NCI-H2196 (cell line): ENCODE measurements around the gene DDX28.
A peak's percentile ranks its signal among the peaks of the same experiment; 100 is the strongest.
"Not testable (repeated sequence)": the region's sequence is repeated elsewhere in the genome, so short reads cannot be mapped to it uniquely, and the experiment has no call there.

Experiments
- DNase-seq: peaks from one replicate; lab custom pipeline; 2025; ENCODE audit not compliant: unreplicated experiment; lab: John Stamatoyannopoulos, UW

The DDX28 gene

DNA sequence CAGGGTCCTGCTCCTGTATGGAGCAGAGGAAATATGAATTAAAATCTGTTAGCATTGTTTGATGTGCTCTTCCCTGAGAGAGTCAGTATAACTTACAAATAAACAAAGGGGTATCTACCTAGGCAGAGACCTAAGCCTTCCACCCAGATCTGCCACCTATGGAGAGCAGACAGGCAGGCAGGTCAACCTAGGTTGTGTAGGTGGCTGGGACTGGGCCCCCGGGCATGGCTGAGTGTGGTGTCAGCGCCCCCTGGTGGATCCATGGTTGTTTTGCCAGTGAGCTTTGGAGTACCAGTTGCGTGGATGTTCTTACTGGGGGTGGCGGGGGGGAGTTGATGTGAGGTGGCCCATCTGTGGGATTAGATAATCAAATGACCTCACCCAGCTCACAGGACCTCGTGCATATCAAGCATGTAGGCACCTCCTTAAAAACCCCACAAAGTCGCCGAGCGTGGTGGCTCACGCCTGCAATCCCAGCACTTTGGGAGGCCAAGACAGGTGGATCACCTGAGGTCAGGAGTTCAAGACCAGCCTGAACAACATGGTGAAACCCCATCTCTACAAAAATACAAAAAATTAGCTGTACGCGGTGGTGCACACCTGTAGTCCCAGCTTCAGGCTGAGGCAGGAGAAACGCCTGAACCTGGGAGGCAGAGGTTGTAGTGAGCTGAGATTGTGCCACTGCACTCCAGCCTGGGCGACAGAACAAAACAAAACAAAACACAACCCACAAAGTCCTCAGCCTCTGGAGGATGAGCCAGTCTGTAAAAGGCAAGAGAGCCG lies 17.7 kb upstream of the DDX28 start:
- DNase-seq, result peak; percentile 30

DNA sequence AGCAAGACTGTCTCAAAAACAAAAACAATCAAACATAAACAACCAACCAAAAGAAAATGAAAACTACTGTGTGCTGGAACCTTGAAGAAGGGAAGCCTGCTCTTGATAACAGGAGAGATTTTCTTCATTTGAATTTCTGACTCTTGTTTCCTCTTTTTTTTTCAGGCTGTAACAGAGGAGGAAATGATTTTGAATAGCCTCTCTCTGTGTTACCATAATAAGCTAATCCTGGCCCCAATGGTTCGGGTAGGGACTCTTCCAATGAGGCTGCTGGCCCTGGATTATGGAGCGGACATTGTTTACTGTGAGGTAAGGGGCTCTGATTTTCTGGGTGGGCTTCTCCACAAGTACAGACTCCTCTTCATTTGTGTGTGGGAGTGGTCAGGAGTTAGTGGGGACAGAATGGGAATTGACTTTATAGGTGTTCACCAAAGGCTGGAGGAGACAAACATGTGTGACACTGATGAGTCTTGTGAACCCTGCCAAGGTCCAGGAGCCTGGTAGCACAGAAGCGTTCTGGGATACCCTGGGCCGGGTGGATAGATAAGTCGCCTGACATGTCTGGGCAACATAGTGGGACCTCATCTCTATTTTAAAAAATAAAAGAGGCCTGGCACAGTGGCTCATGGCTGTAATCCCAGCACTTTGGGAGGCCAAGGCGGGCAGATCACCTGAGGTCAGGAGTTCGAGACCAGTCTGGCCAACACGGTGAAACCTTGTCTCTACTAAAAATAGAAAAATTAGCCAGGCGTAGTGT lies 15.0 kb upstream of the DDX28 start:
- DNase-seq, result no peak

DNA sequence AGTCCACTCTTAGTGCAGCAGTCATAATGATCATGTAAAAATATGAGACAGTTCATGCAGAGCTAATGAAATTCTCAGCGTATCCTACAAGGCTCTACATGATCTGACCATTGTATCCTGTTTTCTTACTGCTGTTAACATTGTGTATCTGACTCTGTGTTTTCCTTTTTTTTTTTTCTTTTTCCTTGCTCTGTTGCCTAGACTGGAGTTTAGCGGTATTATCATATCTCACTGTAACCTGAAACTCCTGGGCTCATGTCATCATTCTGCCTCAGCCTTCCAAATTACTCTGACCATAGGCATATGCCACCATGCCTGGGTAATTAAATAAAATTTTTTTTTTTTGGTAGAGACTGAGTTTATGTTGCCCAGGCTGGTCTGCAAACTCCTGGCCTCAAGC lies 12.2 kb upstream of the DDX28 start:
- DNase-seq, result no peak

DNA sequence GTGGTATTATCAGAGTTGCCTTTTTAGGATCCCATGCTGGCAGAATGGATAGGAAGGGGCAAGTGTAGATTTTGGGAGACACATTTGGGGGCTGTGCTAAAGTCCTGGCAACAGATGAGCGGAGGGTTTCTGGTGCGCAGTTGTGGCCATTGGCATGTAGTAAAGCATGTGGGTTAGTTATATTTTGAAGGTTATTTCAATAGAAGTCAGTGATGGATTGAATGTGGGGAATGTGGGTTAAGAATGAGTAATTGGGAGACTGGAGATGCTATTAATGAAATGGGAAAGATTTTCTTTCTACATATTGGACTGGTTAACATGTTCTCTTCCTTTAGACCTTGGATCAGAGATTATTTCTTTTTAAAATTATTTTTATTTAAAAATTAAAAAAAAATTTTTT lies 10.1 kb upstream of the DDX28 start:
- no peak for DNase-seq

DNA sequence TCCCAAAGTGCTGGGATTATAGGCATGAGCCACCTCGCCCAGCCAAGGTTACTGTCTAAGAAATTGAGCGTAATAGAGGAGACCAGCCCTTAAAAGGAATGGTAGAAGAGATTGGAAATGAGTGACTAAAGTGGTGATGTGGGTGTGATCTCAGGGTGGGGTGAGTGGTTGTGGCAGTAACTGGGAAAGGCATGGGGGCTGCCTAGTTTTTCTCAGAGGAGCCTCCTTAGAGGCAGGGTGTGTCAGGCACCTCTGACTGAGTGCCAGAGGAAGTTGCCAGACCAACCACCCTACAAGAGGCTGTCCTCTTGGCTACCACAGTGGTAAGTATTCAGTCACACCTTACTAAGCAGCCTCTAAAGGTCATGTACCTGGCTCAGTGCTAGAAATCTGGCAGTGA lies 8.9 kb upstream of the DDX28 start:
- no peak for DNase-seq

DNA sequence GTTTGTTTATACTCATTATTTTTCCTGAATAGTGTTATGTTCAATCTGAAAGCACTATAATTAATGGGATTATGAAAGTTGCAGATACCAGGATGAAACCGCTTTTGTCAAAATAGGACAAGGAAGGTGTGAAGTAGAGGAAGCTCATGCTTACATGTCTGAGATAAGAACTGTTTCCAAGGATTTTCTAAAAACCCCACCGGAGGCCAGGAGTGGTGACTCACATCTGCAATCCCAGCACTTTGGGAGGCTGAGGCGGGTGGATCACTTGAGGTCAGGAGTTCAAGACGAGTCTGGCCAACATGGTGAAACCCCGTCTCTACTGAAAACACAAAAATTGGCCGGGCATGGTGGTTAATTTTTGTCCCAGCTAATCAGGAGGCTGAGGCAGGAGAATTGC lies 7.1 kb upstream of the DDX28 start:
- not testable (repeated sequence) for DNase-seq

DNA sequence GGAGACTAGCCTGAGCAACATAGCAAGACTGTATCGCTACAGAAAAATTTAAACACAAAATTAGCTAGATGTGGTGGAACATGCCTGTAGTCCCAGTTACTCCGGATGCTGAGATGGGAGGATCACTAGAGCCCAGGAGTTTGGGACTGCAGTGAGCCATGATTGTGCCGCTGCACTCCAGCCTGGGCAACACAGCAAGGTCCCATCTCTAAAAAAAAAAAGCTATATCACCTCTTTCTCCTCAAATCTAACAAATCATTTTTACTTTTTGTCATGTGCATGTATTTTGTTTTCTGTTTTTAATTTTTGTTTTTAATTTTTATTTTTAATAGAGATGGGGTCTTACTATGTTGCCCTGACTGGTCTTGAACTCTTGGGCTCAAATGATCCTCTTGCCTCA lies 6.0 kb upstream of the DDX28 start:
- no peak for DNase-seq

DNA sequence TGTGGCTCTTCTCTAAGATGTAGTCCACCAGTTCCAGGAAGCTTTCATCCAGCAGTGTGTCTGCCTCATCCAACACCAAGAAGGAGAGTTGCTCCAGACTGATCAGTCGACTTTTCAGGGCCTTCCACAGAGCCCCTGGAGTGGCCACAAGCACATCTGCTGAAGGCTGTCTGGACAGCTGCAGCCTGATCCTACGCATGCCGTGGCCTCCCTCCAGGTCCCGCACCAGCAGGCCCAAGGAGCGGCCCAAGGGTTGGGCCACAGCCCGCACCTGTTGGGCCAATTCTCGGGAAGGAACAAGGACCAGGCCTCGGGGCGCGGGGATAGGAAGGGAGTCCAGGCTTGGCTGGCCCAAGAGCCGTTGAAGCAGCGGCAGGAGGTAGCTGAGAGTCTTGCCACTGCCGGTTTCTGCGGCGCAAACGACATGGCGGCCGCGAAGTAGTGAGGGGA lies 729 bp downstream of the DDX28 start:
- no peak for DNase-seq

DNA sequence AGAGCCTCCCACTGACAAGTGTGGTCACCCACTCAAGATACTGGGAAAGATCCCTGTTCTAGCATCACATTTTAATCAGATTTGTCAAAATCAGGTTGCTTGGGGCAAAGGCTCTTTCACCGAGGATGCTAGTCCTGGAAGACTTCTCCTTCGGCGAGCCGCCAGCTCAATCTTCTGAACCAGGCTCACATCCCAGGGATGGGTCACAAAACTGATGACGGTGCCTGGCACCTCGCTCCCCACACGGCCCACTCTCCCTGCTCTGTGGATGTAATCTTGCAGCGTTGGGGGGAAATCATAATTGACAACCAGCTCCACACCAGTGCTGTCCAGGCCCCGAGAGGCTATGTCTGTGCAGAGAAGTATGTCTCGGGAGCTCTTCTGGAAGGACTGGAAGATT lies 1.5 kb downstream of the DDX28 start:
- no peak for DNase-seq

DNA sequence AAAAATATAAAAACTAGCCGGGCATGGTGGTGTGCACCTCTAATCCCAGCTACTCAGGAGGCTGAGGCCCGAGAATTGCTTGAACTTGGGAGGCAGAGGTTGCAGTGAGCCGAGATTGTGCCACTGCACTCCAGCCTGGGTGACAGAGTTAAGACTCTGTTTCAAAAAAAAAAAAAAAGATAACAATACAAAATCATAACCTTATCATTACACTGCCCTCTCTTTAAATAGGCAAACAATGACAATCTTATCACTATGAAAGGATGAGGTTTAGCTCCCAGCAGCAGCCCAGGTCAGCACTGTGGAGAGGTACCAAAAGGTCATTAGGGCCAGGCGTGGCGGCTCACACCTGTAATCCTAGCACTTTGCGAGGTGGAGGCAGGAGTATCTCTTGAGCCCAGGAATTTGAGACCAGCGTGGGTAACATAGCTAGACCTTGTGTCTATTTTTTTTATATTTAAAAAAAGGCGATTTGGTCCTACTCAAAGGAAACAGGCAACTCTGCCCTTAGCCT lies 3.8 kb downstream of the DDX28 start:
- DNase-seq, result no peak

DNA sequence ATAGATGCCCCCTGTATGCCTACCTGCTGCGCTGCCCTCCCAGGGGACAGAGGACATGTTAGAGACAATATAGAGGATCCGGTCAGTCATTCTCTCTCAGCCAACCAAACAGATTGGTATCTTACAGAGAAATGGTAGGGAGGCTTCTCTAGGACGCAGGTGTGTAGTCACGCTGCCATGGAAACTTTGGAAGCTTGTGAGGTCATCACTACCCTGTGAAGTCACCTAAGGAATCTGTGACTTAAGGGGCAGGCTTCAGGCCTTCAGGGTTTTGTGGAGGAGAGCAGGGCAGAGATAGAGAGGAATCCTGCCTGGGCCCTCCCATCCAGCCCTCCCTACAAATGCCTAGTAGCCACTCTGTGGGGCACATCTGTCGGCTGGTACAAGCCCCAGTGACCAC lies 7.4 kb downstream of the DDX28 start, which contains the start of gene DPEP2NB:
TSS of gene DPEP2NB (minus strand) at position 231 of the 400 bp plus-strand sequence. CDS start at position 90, 141 bp downstream.
- no peak for DNase-seq

DNA sequence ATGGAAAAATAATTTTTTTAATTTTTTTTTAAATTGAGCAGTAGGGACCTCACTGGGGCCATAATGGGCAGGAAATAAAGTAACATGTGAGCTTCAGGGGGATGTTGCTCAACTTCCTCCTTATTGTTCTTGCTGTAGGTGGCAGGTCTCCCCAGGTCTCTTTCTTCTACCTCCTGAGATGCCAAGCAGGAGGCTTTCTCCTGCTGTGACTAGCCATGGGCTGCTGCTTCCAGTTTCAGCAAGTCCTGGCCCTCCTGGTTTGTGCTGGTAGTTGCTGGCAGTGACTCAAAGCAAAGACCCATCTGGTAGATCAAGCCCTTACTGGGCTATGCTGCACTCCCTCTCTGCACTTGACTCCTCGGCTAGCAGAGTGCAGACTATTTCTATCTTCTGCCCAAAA lies 9.6 kb downstream of the DDX28 start:
- DNase-seq, result no peak

DNA sequence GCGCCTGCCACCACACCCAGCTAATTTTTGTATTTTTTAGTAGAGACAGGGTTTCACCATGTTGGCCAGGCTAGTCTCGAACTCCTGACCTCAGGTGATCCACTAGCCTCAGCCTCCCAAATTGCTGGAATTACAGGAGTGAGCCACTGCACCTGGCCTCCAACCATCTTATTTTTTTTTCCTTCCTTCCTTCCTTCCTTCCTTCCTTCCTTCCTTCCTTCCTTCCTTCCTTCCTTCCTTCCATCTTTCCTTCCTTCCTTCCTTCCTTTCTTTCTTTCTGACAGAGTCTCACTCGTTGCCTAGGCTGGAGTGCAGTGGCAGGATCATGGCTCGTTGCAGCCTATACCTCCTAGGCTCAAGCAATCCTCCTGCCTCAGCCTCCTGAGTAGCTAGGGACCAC lies 13.2 kb downstream of the DDX28 start:
- DNase-seq, result not testable (repeated sequence)

DNA sequence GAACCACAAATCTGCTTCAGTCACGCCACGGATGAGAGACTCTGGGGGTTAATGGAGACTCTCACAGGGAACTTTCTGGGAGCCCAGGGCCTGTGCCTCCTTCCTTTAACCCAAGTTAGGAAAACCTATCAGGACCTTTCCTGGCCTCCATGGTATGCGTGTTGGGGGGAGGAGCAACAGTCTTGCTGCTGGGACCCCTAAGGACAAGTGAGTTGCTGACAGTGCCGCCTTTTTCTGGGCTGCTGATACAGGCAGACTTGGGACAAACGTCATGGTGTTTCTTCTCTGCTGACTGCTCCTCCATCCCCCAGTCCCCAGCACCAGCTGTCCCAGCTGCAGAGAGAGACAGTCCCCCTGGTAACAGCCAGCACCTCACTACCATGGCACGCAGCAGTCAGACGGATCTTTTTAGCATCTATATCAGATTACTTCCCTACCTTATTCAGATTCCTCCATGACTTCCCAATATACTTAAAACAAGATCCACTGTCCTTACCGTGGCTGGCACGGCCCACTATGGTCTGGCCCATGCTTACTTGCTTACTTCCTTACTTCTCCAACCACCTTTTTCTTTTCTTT lies 13.8 kb downstream of the DDX28 start:
- no peak for DNase-seq

DNA sequence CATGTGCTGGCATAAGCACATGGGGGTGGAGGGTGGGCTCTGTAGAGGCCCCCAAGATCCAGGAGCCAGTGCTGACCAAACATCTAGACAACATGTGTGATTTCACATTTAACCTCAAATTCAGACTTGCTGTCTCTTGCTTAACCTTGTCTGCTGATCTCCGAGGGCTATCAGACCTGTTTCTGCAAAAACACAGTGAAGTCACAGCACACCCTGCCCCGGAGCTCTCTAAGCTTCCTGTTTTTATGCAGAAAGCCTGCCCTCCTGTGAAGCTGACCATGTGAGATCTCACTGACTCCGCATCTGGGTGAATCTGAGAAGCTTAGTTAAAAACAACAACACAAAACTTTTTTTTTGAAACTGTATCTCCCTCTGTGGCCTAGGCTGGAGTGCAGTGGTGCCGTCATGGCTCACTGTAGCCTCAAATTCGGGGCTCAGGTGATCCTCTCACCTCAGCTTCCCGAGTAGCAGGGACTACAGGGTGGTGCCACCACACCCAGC lies 17.2 kb downstream of the DDX28 start:
- no peak for DNase-seq

DNA sequence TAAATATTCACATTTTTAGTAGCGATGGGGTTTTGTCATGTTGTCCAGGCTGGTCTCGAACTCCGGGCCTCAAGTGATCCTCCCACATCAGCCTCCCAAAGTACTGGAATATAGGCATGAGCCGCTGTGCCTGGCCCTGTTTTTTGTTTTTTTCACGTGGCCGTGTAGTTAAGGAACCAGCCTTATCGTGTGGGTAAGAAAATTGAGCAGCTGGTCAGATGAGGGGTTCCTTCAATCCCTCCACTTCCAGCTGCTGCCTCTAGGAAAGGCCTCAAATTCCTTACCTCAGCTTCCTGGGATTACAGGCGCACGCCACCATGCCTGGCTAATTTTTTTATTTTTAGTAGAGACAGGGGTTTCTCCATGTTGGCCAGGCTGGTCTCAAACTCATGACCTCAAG lies 17.8 kb downstream of the DDX28 start:
- DNase-seq, result no peak

DNA sequence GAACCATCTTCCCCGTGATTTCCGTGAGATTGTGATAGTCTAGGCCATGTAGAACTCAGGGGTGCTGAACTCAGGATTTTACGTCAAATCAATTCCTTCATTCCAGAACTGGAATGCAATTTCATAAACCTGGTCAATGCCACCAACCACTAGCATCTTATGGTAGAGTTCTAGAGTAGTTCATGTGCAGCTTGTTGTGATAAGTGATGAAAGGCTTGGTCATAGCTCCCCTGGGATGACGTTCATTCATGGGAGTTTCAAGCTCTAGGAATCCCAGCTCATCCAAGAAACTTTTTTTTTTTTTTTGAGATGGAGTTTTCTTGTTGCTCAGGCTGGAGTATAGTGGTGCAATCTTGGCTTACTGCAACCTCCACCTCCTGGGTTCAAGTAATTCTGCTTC lies 20.0 kb downstream of the DDX28 start:
- DNase-seq, result no peak

DNA sequence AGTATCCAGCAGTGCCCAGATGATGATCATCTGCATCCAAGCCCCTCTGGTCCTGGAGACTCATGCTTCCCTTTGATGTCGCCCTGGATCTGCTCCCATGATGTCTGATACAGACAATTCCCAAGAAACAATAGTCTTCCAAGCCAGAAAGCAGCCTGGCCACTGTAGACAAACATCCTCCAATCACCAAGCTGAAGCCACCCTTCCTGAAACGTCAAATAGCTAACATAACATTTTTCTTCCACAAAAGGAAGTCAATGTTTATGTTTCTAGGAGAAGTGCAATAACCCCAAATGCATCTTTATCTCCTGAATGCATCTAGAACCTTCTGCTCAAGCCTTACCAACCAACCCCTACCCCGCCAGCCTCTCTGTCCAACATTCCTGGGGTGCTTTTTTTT lies 22.6 kb downstream of the DDX28 start:
- DNase-seq, result no peak

DNA sequence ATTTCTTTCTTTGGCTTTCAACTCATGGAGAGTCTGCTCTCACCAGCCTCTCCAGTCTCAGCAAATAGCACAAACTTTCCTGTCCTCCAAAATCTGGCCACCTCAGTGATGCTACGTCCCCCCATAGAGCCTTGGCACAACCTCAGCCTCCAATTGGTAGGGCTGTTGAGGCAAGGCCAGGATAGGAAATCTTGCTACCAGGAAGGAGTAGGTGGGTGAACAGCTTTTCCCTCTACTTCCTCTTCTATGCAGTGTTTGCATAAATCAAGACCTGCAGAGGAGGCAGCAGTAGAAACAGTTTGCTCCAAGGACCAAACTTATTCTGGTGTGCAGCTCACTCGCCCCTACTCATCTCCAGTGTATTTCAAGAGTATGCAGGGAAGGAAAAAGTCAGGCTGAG lies 23.0 kb downstream of the DDX28 start:
- no peak for DNase-seq

DNA sequence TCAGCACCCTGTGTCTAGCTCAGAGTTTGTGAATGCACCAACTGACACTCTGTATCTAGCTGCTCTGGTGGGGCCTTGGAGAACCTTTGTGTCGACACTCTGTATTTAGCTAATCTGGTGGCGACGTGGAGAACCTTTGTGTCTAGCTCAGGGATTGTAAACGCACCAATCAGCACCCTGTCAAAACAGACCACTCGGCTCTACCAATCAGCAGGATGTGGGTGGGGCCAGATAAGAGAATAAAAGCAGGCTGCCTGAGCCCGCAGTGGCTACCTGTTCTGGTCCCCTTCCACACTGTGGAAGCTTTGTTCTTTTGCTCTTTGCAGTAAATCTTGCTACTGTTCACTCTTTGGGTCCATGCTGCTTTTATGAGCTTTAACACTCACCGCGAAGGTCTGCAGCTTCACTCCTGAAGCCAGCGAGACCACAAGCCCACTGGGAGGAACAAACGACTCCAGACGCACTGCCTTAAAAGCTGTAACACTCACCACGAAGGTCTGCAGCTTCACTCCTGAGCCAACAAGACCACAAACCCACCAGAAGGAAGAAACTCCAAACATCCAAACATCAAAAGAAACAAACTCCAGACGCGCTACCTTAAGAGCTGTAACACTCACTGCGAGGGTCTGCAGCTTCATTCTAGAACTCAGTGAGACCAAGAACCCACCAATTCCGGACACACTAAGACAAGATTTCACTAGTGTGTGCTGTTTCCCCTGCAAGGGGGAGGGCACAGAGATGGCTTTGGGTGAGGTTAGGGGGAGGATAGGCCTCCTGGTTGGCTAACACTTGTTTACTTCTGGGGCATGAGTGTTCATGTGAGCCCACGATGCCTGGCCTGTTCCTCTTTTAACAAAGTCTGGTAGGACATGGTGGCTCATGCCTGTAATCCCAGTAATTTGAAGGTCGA lies 24.0 kb downstream of the DDX28 start, which contains the start of gene DPEP2:
TSS of gene DPEP2 (minus strand) at position 706 of the 910 bp plus-strand sequence. CDS start 6,272 bp downstream, outside the sequence.
- not testable (repeated sequence) for DNase-seq
